C4-2B (cell line): ENCODE data around the gene GRHL1.

Experiments
- ZFX ChIP-seq: fragments of 450-650 bp; IDR thresholded peaks from 2 replicates; pipeline ENCODE4 v1.6.1; 2017
- TF ChIP-seq, protein P1 (sequence below): fragments of 450-650 bp; conservative IDR thresholded peaks from 2 replicates; pipeline ENCODE4 v1.5.1; 2017; ENCODE audit warnings: mild to moderate bottlenecking

DNA sequence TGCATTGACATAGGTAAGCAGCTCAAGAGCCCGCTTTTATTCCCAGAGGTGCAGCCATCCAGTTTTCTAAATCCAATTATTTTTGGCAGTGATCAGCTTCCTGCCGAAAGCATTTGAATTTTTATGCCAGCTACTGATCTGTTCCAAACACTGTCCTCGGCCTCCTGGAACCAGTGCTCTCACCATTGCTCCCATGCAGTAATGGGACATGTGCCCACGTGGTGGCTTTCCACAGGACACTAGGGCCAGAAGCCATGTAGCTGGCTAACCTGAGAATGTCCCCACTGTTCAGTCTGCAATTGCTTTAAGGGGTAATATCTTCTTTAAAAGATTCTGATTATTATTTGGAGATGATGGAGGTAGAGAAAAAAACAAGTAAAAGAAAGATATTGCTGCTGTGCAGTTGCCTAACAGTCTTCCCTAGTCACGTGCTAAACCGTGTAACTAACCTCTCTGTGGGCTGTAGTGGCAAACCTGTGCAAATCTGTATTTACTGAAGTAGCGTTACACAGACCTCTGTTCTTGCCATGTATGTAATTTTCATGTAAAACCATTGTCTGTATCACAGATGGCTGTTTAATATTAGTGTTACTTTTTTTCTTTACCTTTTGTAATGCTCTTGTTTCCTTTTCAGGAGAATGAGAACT, 13.0 kb downstream of the GRHL1 start:
- TF ChIP-seq, protein P1, sequence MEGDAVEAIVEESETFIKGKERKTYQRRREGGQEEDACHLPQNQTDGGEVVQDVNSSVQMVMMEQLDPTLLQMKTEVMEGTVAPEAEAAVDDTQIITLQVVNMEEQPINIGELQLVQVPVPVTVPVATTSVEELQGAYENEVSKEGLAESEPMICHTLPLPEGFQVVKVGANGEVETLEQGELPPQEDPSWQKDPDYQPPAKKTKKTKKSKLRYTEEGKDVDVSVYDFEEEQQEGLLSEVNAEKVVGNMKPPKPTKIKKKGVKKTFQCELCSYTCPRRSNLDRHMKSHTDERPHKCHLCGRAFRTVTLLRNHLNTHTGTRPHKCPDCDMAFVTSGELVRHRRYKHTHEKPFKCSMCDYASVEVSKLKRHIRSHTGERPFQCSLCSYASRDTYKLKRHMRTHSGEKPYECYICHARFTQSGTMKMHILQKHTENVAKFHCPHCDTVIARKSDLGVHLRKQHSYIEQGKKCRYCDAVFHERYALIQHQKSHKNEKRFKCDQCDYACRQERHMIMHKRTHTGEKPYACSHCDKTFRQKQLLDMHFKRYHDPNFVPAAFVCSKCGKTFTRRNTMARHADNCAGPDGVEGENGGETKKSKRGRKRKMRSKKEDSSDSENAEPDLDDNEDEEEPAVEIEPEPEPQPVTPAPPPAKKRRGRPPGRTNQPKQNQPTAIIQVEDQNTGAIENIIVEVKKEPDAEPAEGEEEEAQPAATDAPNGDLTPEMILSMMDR, result no peak
- TF ChIP-seq ZFX, result no peak
